ENCODE data around the gene CEACAM19. TPM values are rescaled to one million over a fixed set of nuclear protein-coding genes. Genes with fewer than 3 reads are reported as not detected.
"Not testable (repeated sequence)": the region's sequence is repeated elsewhere in the genome, so short reads cannot be mapped to it uniquely, and the experiment has no call there.

The CEACAM19 gene
- total RNA-seq = 1 to 10 TPM; 2.3 to 6.8 (median 4.3) TPM
- 1 to 10 TPM; 1.0 to 3.9 (median 3.5) TPM for polyA plus RNA-seq
- long read RNA-seq, donor 1 = 0 reads
- long read RNA-seq, donor 2 = 0 reads

- 72 to 80% (median 74%) methylated on average over 2 of the region's 2 CpGs for WGBS, 5 donors
- Histone ChIP-seq H3K4me3 (no peak within 1 kb of the TSS), H3K4me1 (no peaks in the 10 kb centered on the region), H3K27me3 (replicated peaks in 1 of 7) (no peaks in the 10 kb centered on the region), H3K36me3 (no peaks in the 10 kb centered on the region), H3K27ac (no peak within 1 kb of the TSS), H3K9me3 (no peaks in the 10 kb centered on the region)
- no peak for DNase-seq
- intact Hi-C loops (cut with DNase I; ENCODE audit: low total_unique reads) = no loop called here
- no peak for TF ChIP-seq POLR2AphosphoS5 (IDR thresholded peaks at IDR 0.05)
- TF ChIP-seq CTCF (IDR thresholded peaks at IDR 0.05 in 8 of 11, conservative IDR thresholded peaks at IDR 0.05 in 3 of 11) = no peak
- no peak for TF ChIP-seq POLR2A (IDR thresholded peaks at IDR 0.05)
Observed at GRCh38 chr19:44671400-44671799, at the start of gene CEACAM19. Gene CEACAM19 (plus strand): TSS chr19:44671482. CDS start chr19:44671932, 450 bp downstream.

GRCh38 chr19:44623080-44623479, 48.2 kb upstream of the CEACAM19 start:
- Histone ChIP-seq H3K4me3 (no peak overlapping the region), H3K27ac (no peak overlapping the region), H3K9me3 (no peaks in the 10 kb centered on the region), H3K36me3 (no peaks in the 10 kb centered on the region), H3K4me1 (peaks cover 0 to 17% (median 4%) of the 10 kb centered on the region in 6 donors), H3K27me3 (replicated peaks in 1 of 7) (no peaks in the 10 kb centered on the region)
- no peak for TF ChIP-seq POLR2AphosphoS5 (IDR thresholded peaks at IDR 0.05)
- no peak for TF ChIP-seq CTCF (IDR thresholded peaks at IDR 0.05 in 8 of 11, conservative IDR thresholded peaks at IDR 0.05 in 3 of 11)
- TF ChIP-seq POLR2A (IDR thresholded peaks at IDR 0.05) = no peak
- no peak for DNase-seq
- intact Hi-C loops (cut with DNase I; ENCODE audit: low total_unique reads) = no loop called here
- 43 to 46% (median 44%) methylated on average over 5 of the region's 5 CpGs for WGBS, 5 donors

GRCh38 chr19:44623626-44624025, 47.7 kb upstream of the CEACAM19 start:
- TF ChIP-seq CTCF (IDR thresholded peaks at IDR 0.05 in 8 of 11, conservative IDR thresholded peaks at IDR 0.05 in 3 of 11) = no peak
- TF ChIP-seq POLR2A (IDR thresholded peaks at IDR 0.05) = no peak
- no peak for TF ChIP-seq POLR2AphosphoS5 (IDR thresholded peaks at IDR 0.05)
- H3K9me3 ChIP-seq = no peaks in the 10 kb centered on the region
- H3K4me1 ChIP-seq = peaks cover 0 to 17% (median 4%) of the 10 kb centered on the region in 6 donors
- intact Hi-C loops (cut with DNase I; ENCODE audit: low total_unique reads) = no loop called here
- no peak for DNase-seq
- 79 to 96% (median 95%) methylated on average over 2 to 4 of the region's 4 CpGs for WGBS, 5 donors
- no peak overlapping the region for H3K4me3 ChIP-seq
- H3K27ac ChIP-seq = no peak overlapping the region
- H3K27me3 ChIP-seq (replicated peaks in 1 of 7) = no peaks in the 10 kb centered on the region
- H3K36me3 ChIP-seq = no peaks in the 10 kb centered on the region

- H3K27ac ChIP-seq = no peak overlapping the region
- H3K27me3 ChIP-seq (replicated peaks in 1 of 7) = no peaks in the 10 kb centered on the region
- H3K4me1 ChIP-seq = peaks cover 0 to 17% (median 4%) of the 10 kb centered on the region in 6 donors
- WGBS, 5 donors = 94 to 97% (median 97%) methylated on average over 4 of the region's 4 CpGs
- H3K4me3 ChIP-seq = no peak overlapping the region
- TF ChIP-seq POLR2AphosphoS5 (IDR thresholded peaks at IDR 0.05) (no peak), CTCF (IDR thresholded peaks at IDR 0.05 in 8 of 11, conservative IDR thresholded peaks at IDR 0.05 in 3 of 11) (no peak), POLR2A (IDR thresholded peaks at IDR 0.05) (no peak)
- intact Hi-C loops (cut with DNase I; ENCODE audit: low total_unique reads) = no loop called here
- DNase-seq = no peak
- H3K36me3 ChIP-seq = no peaks in the 10 kb centered on the region
- no peaks in the 10 kb centered on the region for H3K9me3 ChIP-seq
Observed at GRCh38 chr19:44624840-44625354, 46.4 kb upstream of the CEACAM19 start.

- DNase-seq; H3K27ac ChIP-seq; H3K9me3 ChIP-seq; intact Hi-C loops (cut with DNase I; ENCODE audit: low total_unique reads); H3K4me3 ChIP-seq; H3K36me3 ChIP-seq; H3K27me3 ChIP-seq (replicated peaks in 1 of 7): not testable (repeated sequence)
- 76 to 99% (median 91%) methylated on average over 4 of the region's 4 CpGs for WGBS, 5 donors
- peaks cover 0 to 17% (median 4%) of the 10 kb centered on the region in 6 donors for H3K4me1 ChIP-seq
Observed at GRCh38 chr19:44625637-44626036, 45.6 kb upstream of the CEACAM19 start.

Measured in spleen (tissue), 13 donors.